ENCODE measurements around the gene CHCHD3. TPM values are rescaled to one million over a fixed set of nuclear protein-coding genes. Genes with fewer than 3 reads are reported as not detected.

The CHCHD3 gene
- total RNA-seq, 4 donors from 2014 or later, result 33.9 to 37.2 (median 35.8) TPM

DNA sequence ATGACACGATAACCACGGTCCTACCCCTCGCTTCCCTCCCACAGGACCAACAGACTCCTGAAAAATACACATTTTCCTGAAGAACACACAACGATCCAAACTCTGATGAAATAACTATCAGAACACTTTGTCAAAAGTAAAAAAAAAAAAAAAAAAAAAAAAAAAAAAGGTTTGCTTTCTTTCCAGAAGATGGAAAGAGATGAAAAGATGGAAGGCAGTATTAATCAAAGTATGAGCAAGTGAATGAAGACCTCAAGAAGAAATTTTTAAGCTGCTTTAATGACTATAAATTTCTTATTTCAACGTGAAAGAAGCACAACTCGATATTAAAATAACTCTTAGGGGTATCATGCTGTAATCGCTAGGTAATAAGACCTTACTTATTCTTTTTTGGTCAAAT lies 202.3 kb downstream of the CHCHD3 start:
- TF ChIP-seq EP300 (IDR thresholded peaks at IDR 0.05) (no peak), POLR2AphosphoS5 (IDR thresholded peaks at IDR 0.05) (no peak), POLR2A (IDR thresholded peaks at IDR 0.05) (no peak)
- TF ChIP-seq, protein P1, sequence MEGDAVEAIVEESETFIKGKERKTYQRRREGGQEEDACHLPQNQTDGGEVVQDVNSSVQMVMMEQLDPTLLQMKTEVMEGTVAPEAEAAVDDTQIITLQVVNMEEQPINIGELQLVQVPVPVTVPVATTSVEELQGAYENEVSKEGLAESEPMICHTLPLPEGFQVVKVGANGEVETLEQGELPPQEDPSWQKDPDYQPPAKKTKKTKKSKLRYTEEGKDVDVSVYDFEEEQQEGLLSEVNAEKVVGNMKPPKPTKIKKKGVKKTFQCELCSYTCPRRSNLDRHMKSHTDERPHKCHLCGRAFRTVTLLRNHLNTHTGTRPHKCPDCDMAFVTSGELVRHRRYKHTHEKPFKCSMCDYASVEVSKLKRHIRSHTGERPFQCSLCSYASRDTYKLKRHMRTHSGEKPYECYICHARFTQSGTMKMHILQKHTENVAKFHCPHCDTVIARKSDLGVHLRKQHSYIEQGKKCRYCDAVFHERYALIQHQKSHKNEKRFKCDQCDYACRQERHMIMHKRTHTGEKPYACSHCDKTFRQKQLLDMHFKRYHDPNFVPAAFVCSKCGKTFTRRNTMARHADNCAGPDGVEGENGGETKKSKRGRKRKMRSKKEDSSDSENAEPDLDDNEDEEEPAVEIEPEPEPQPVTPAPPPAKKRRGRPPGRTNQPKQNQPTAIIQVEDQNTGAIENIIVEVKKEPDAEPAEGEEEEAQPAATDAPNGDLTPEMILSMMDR (IDR thresholded peaks at IDR 0.05), result no peak
- Histone ChIP-seq H3K27me3 (no peaks in the 10 kb centered on the region), H3K4me1 (no peaks in the 10 kb centered on the region), H3K36me3 (no peaks in the 10 kb centered on the region), H3K4me3 (no peak overlapping the region), H3K9me3 (no peaks in the 10 kb centered on the region), H3K27ac (no peak overlapping the region)
- 94% methylated on average over 7 of the region's 7 CpGs for WGBS
- no peak for DNase-seq (ENCODE audit: low spot score in 2 of 2)

DNA sequence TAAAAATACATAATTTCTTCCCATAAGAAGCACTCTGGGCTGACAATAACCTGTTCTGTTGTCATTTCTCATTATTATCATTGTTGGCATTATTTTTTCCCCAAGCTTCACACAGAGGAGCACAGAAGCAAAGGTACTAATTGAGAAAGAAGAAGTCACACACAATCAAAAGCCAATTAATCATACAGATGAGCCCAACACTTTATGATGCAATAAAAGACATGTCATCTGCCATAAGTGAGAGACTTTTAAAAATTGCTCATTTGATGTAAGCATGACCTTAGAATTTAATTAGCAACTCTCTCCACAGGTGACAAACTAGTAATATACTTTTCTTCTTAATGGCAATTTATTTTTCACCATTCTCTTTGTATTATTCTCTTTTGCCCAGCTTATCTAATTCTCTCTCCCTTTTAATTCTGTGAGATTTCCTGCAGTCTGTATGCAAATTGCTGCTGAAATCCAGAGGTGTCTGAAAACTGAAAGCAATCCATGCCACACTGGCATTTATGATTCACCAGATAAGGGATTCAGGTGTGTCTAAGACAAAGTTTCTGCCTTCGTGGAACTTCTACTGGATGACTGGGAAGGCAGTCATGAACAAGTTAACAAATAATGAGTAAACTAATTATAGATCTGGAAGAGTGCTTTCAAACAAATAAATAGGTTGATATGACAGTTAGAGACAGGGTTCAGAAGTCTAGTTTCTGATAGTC lies 203.5 kb downstream of the CHCHD3 start:
- no peaks in the 10 kb centered on the region for H3K4me1 ChIP-seq
- no peak for DNase-seq (ENCODE audit: low spot score in 2 of 2)
- H3K36me3 ChIP-seq, result no peaks in the 10 kb centered on the region
- TF ChIP-seq POLR2A (IDR thresholded peaks at IDR 0.05) (no peak), EP300 (IDR thresholded peaks at IDR 0.05) (no peak), POLR2AphosphoS5 (IDR thresholded peaks at IDR 0.05) (no peak)
- TF ChIP-seq, protein P1 (IDR thresholded peaks at IDR 0.05), result no peak
- H3K27ac ChIP-seq, result no peak overlapping the region
- H3K9me3 ChIP-seq, result no peaks in the 10 kb centered on the region
- 62% methylated on average over 1 of the region's 1 CpG for WGBS
- H3K27me3 ChIP-seq, result no peaks in the 10 kb centered on the region
- no peak overlapping the region for H3K4me3 ChIP-seq

DNA sequence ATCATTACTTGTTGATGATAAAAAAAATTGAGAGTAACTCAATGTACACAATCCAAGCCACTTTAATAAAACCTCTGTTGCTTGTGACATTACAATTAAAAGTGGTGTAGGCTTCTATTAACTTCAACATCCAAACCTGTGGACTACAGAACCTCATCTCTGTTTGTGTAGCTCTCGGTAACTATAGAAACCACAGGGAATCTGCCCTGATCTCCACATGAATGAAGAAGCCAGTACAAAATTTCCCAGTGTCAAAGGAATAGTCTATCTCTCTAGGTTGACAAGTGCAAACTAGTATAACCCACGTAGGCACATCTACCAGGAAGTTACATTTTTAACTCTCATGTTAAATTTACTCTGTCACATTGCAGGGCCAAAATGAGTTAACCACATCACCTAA lies 204.3 kb downstream of the CHCHD3 start:
- no peak for TF ChIP-seq EP300 (IDR thresholded peaks at IDR 0.05)
- TF ChIP-seq, protein P1 (IDR thresholded peaks at IDR 0.05), result no peak
- no peak for TF ChIP-seq POLR2A (IDR thresholded peaks at IDR 0.05)
- no peak for TF ChIP-seq POLR2AphosphoS5 (IDR thresholded peaks at IDR 0.05)
- 65% methylated on average over 2 of the region's 2 CpGs for WGBS

DNA sequence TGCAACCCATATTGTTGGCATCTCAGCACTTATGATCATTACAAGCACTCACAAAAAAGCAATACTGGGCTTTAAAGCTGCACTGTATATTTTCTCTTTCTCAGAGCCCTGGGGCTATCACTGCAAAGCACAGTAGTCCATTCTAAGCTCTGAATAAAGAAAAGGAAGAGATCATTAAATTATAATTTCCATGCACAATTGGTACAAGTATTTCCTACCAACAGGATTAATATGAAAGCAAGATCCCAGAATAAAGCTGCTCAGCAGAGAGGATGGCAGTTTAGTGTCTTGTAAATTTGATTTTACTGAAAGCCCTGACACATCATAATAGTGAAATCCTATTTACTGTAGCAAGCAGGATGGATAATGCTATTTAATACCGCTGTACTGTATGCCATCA lies 205.3 kb downstream of the CHCHD3 start:
- Histone ChIP-seq H3K4me3 (no peak overlapping the region), H3K27ac (no peak overlapping the region), H3K36me3 (no peaks in the 10 kb centered on the region), H3K9me3 (no peaks in the 10 kb centered on the region), H3K4me1 (no peaks in the 10 kb centered on the region), H3K27me3 (no peaks in the 10 kb centered on the region)
- 100% methylated on average over 1 of the region's 1 CpG for WGBS
- DNase-seq (ENCODE audit: low spot score in 2 of 2), result no peak
- no peak for TF ChIP-seq POLR2AphosphoS5 (IDR thresholded peaks at IDR 0.05)
- TF ChIP-seq POLR2A (IDR thresholded peaks at IDR 0.05), result no peak
- no peak for TF ChIP-seq EP300 (IDR thresholded peaks at IDR 0.05)
- TF ChIP-seq, protein P1 (IDR thresholded peaks at IDR 0.05), result no peak

More for the DNA sequence above, 204.3 kb downstream of the CHCHD3 start:
- Histone ChIP-seq H3K36me3 (no peaks in the 10 kb centered on the region), H3K27me3 (no peaks in the 10 kb centered on the region), H3K4me3 (no peak overlapping the region), H3K27ac (no peak overlapping the region), H3K4me1 (no peaks in the 10 kb centered on the region), H3K9me3 (no peaks in the 10 kb centered on the region)
- no peak for DNase-seq (ENCODE audit: low spot score in 2 of 2)

DNA sequence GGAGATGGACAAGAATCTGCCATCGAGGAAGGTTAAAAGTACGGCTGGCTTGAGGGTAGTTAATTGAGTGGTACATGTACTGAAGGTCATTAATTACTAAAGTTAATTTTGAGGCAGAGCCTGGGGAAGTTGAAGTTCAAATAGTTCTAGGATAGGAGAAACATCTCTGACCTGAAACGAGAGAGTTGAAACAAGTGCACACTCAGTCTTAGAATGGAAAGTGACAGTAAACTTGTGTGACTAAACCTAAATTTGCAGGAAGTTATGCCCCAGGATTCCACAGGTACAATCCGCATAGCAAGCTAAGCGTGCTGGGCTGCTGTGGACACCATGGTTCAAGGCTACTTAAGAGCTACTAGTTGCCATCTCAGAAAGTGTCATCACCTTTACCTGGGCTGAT lies 209.9 kb downstream of the CHCHD3 start:
- H3K9me3 ChIP-seq, result no peaks in the 10 kb centered on the region
- H3K4me1 ChIP-seq, result no peaks in the 10 kb centered on the region
- H3K36me3 ChIP-seq, result no peaks in the 10 kb centered on the region
- H3K4me3 ChIP-seq, result no peak overlapping the region
- H3K27me3 ChIP-seq, result no peaks in the 10 kb centered on the region
- DNase-seq (ENCODE audit: low spot score in 2 of 2), result no peak
- TF ChIP-seq EP300 (IDR thresholded peaks at IDR 0.05), result no peak
- TF ChIP-seq POLR2AphosphoS5 (IDR thresholded peaks at IDR 0.05), result no peak
- TF ChIP-seq, protein P1 (IDR thresholded peaks at IDR 0.05), result no peak
- TF ChIP-seq POLR2A (IDR thresholded peaks at IDR 0.05), result no peak
- 84% methylated on average over 5 of the region's 5 CpGs for WGBS
- no peak overlapping the region for H3K27ac ChIP-seq
